ENCODE measurements around the gene UCN2. TPM values are rescaled to one million over a fixed set of nuclear protein-coding genes. Genes with fewer than 3 reads are reported as not detected.

The UCN2 gene
- total and polyA plus RNA-seq, 9 of the 15 experiments (the other 6 are each of a cell fraction or from before 2014, with no cell fraction given) = 0.08 to 0.11 TPM; not detected in 7

GRCh38 chr3:48553886-48554845 is 9.4 kb downstream of the UCN2 start:
- Histone ChIP-seq H3K9me1 (ENCODE audit: control insufficient read depth, insufficient read depth, low read length) (peaks cover 11% of the 10 kb centered on the region), H3K4me2 (ENCODE audit: insufficient read depth, low read length) (peak overlapping the region; percentile 84), H3K9ac (ENCODE audit: insufficient read depth in 1 of 2, low read depth in 2 of 2, low read length in 2 of 2) (peak overlapping the region; percentile 39 to 73; a peak in 3 of 4 replicates), H3K27me3 (ENCODE audit: control insufficient read depth in 2 of 2, insufficient read depth in 2 of 2, low read length in 2 of 2) (no peaks in the 10 kb centered on the region), H4K20me1 (replicated peaks; ENCODE audit: control insufficient read depth, insufficient read depth, low read length) (peaks cover 6% of the 10 kb centered on the region; the same call in 1 of the 2 replicates), H2AFZ (ENCODE audit: low read depth, low read length) (no peak overlapping the region), H3K36me3 (ENCODE audit: control insufficient read depth, insufficient read depth, low read length) (peaks cover 39% of the 10 kb centered on the region; the same call in 2 of the 3 replicates), H3K4me1 (replicated peaks in 1 of 2; ENCODE audit: control insufficient read depth in 2 of 2, insufficient read depth in 2 of 2, low read length in 2 of 2) (peaks cover 30 to 42% of the 10 kb centered on the region in 2 experiments; a peak in 4 of 5 replicates), H3K4me3 (no peak overlapping the region), H3K79me2 (ENCODE audit: control insufficient read depth, insufficient read depth, low read length) (peaks cover 53% of the 10 kb centered on the region), H3K27ac (ENCODE audit: extremely low read depth, low read depth, low read length) (no peak overlapping the region; the same call in 1 of the 3 replicates), H3K9me3 (replicated peaks; ENCODE audit: control insufficient read depth, insufficient read depth, low read depth, low read length) (no peaks in the 10 kb centered on the region)
- ChIA-PET POLR2A (interaction anchor here (0.5 to 0.8 kb wide), 5 partner anchors 20 to 266 kb away, joined by 3 to 6 read pairs (median 4); no protein-coding TSS in a partner anchor), CTCF (ENCODE audit: low intra/inter-chr PET ratio) (no interaction called here)
- DNase-seq (ENCODE audit: extremely low read depth in 1 of 4, low spot score in 3 of 4) = no peak
- no TSS peak for BruUV-seq (replicated peaks)
- TF ChIP-seq EZH2 (IDR thresholded peaks at IDR 0.05; ENCODE audit: borderline replicate concordance, low read depth, low read length) = no peak
- no peak for TF ChIP-seq ZNF212 (CRISPR knock-in tag; IDR thresholded peaks at IDR 0.05)
- TF ChIP-seq NFE2L1 (tag; IDR thresholded peaks at IDR 0.05; ENCODE audit: borderline replicate concordance, low read depth) = no peak
- TF ChIP-seq HDAC3 (IDR thresholded peaks at IDR 0.05; ENCODE audit: borderline replicate concordance, partially characterized antibody) = no peak
- TF ChIP-seq, protein P1, sequence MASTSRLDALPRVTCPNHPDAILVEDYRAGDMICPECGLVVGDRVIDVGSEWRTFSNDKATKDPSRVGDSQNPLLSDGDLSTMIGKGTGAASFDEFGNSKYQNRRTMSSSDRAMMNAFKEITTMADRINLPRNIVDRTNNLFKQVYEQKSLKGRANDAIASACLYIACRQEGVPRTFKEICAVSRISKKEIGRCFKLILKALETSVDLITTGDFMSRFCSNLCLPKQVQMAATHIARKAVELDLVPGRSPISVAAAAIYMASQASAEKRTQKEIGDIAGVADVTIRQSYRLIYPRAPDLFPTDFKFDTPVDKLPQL (IDR thresholded peaks at IDR 0.05; ENCODE audit: extremely low read depth, insufficient read length) = no peak
- TF ChIP-seq SIRT6 (IDR thresholded peaks at IDR 0.05; ENCODE audit: low read depth, low read length) = no peak
- TF ChIP-seq ZNF12 (CRISPR knock-in tag; IDR thresholded peaks at IDR 0.05) = no peak
- TF ChIP-seq STAT6 (CRISPR knock-in tag; IDR thresholded peaks at IDR 0.05) = no peak
- no peak for TF ChIP-seq ZNF639 (CRISPR knock-in tag; conservative IDR thresholded peaks at IDR 0.05 in 1 of 2, IDR thresholded peaks at IDR 0.05 in 1 of 2)
- in situ Hi-C loops (cut with MboI) = no loop called here
- FAIRE-seq = no peak
- WGBS (ENCODE audit: insufficient coverage, low coverage, missing lambda C conversion rate) = 73% methylated on average over 12 of the region's 14 CpGs
- ATAC-seq = no peak
- intact Hi-C loops (cut with micrococcal nuclease) = loop anchor here (10.0 kb wide), 1 partner anchor 279 kb away; no protein-coding TSS in a partner anchor

Measured in K562 (cell line).